Right lobe of liver (tissue), 6 donors: ENCODE measurements around the gene PDSS2. TPM values are rescaled to one million over a fixed set of nuclear protein-coding genes. Genes with fewer than 3 reads are reported as not detected.
A peak's percentile ranks its signal among the peaks of the same experiment; 100 is the strongest.
"Not testable (repeated sequence)": the region's sequence is repeated elsewhere in the genome, so short reads cannot be mapped to it uniquely, and the experiment has no call there.

Experiments
- ATAC-seq, 4 donors: fragments of 200-7000 bp; cut with Tn5 transposase; one replicate each; pipeline ENCODE4 v1.9.1; 2020; ENCODE audit warnings: mild to moderate bottlenecking in 4 of 4, moderate library complexity in 4 of 4
- DNase-seq, 3 donors: peaks; one replicate each; pipeline ENCODE4 v3.0.0-alpha.2; 2020
- H3K27ac ChIP-seq, 3 donors: fragments of 200-600 bp; one replicate each; pipeline ENCODE4 v1.8.0; 2022
- H3K27me3 ChIP-seq, 2 donors: fragments of 200-600 bp; one replicate each; pipeline ENCODE4 v1.8.0; 2022
- H3K36me3 ChIP-seq, 4 donors: fragments of 200-600 bp; sonication (generic) in 1 of 4; one replicate each; pipeline versions ENCODE4 v1.5.1 to v1.8.0; 2017 to 2022; ENCODE audit warnings: control low read depth in 1 of 4
- H3K4me1 ChIP-seq, 4 donors: fragments of 200-600 bp; sonication (generic) in 1 of 4; one replicate each; pipeline versions ENCODE4 v1.5.1 to v1.8.0; 2017 to 2022; ENCODE audit warnings: control low read depth in 1 of 4
- H3K4me3 ChIP-seq, 3 donors: fragments of 200-600 bp; one replicate each; pipeline ENCODE4 v1.8.0; 2022
- H3K9me3 ChIP-seq, 4 donors: fragments of 200-600 bp; sonication (generic) in 1 of 4; one replicate each; pipeline versions ENCODE4 v1.5.1 to v1.8.0; 2017 to 2022; ENCODE audit warnings: control low read depth in 1 of 4
- POLR2A ChIP-seq: fragments of 450-650 bp; IDR thresholded peaks from one replicate; pipeline ENCODE4 v1.6.1; 2017; ENCODE audit warnings: antibody characterized with exemption, mild to moderate bottlenecking
- WGBS: methylation state at CpG from one replicate; pipeline ENCODE4 v1.1.6; 2018; ENCODE audit warnings: low coverage, low lambda C conversion rate; ENCODE audit not compliant: insufficient coverage; ENCODE audit errors: missing lambda C conversion rate; 5-methylcytosine and 5-hydroxymethylcytosine counted together
- intact Hi-C, 2 donors: fragments of 100-400 bp; cut with DNase I; formaldehyde crosslinking; loops; one replicate each; pipeline versions ENCODE4 v1.11.2 to v1.14.1; 2022
- total RNA-seq, 6 experiments: library from RNA; depleted of rRNA in 2 of 6; stranded (reverse); fragments of >200 nt in 2 of 6; fragmentation: NEBNext Ultra II Directional in 3 of 6; extraction: Animal tissue kit (Norgen Biotek cat#: 25700) in 3 of 6; gene quantifications; one replicate each; pipeline versions ENCODE4 v1.1.0 to v1.2.4, GENCODE V29; 2016 to 2023
- TF ChIP-seq, protein P1 (sequence below), 4 donors: fragments of 200-600 bp in 3 of 4; fragments of 450-650 bp in 1 of 4; IDR thresholded peaks; one replicate each; pipeline versions ENCODE4 v1.5.1 to v1.8.0; 2016 to 2022; ENCODE audit warnings: antibody characterized with exemption in 4 of 4, mild to moderate bottlenecking in 2 of 4
- donor health status: DM: no; HTN: yes; CAD: no.
- donor health status: DM: no; HTN: no; CAD: no.
- donor health status: DM: no; HTN: no; CAD: no.
- donor health status: DM: no; HTN: yes; CAD: no.
- donor health status: DM: no; HTN: yes; CAD: no.

Gene PDSS2
- total RNA-seq, 6 experiments from 2014 or later: 17.0 to 25.1 (median 19.0) TPM

DNA sequence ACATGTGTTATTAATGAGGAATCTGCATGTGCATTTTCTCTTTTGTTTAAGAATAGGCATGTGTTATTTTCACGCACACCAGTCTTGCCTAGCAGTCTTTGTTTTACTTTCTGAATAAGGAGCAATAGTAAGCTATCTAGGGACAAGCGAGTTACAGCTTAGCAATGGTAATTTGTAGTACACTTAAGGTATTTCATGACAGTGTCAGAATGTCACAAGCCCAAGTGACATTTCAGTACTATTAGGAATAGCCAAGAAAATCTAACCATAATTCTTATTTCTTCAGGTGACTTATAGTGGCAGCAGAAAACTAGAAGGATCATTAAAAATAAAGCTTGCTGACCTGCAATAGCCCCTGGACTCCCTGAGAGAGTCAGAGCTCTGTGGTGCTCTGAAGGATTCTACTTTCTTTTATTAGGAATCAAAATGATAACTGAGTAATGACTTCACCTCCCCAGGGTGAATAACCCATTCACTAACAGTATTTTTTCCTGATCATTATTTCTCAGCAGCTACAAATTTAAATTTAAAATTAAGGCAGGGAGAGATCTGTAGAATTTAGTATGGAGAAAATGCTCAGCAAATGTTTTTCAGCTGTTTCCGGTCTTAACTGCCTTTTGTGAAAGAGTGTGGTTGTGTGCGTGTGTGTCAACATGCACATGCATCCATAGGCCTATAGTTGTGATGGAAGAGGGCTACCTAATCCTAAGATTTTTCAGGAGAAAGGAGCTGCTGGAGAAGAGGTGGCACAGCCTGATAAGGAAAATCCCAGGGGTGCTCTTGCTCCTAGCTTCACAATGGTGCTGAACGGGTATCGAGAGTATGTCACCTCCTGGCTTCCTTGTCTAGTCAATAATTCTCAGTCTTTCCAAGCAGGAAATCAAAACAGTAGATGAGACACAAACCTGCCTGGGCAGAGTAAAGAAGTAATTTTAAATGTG, 254.0 kb downstream of the PDSS2 start:
- H3K4me3 ChIP-seq: no peak overlapping the region
- no peak for ATAC-seq
- WGBS: 89% methylated on average over 6 of the region's 6 CpGs

DNA sequence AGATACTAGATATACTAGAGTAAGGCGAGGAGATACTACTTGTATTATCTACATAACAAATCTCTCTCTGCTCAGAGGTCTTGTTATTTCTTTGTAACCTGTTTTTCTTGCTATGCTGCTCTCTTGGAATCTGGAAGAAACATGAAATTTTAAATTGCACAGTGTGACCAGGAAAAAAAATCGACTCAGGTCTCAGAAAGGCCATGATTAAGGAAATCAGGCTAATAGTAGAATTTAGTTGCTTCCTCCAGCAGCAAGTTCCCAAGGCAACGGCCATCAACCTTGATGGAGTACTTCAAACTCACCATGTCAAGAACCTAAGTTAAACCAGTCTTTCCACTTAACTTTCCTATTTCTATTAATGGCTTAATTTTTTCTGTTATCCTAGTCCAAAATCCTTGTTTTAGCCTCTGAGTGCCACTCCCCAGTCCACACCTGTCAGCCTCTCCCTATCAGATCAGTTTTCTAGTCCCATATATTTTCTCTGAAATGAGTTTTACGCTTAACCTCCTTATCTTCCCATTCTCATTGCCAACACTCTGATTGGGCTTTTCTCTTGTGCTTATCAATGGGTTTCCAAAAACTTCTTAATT, 256.4 kb downstream of the PDSS2 start:
- Histone ChIP-seq H3K27me3 (no peaks in the 10 kb centered on the region), H3K4me3 (no peak overlapping the region), H3K36me3 (no peaks in the 10 kb centered on the region), H3K4me1 (no peaks in the 10 kb centered on the region), H3K9me3 (no peaks in the 10 kb centered on the region), H3K27ac (no peak overlapping the region)
- DNase-seq: no peak
- TF ChIP-seq POLR2A: no peak
- TF ChIP-seq, protein P1, sequence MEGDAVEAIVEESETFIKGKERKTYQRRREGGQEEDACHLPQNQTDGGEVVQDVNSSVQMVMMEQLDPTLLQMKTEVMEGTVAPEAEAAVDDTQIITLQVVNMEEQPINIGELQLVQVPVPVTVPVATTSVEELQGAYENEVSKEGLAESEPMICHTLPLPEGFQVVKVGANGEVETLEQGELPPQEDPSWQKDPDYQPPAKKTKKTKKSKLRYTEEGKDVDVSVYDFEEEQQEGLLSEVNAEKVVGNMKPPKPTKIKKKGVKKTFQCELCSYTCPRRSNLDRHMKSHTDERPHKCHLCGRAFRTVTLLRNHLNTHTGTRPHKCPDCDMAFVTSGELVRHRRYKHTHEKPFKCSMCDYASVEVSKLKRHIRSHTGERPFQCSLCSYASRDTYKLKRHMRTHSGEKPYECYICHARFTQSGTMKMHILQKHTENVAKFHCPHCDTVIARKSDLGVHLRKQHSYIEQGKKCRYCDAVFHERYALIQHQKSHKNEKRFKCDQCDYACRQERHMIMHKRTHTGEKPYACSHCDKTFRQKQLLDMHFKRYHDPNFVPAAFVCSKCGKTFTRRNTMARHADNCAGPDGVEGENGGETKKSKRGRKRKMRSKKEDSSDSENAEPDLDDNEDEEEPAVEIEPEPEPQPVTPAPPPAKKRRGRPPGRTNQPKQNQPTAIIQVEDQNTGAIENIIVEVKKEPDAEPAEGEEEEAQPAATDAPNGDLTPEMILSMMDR (IDR thresholded peaks at IDR 0.05): no peak
- ATAC-seq: no peak
- WGBS: 98% methylated on average over 4 of the region's 4 CpGs
- intact Hi-C loops: no loop called here

More for the DNA sequence above, 254.0 kb downstream of the PDSS2 start:
- H3K36me3 ChIP-seq: no peaks in the 10 kb centered on the region
- intact Hi-C loops: no loop called here
- no peaks in the 10 kb centered on the region for H3K4me1 ChIP-seq
- no peak overlapping the region for H3K27ac ChIP-seq
- no peaks in the 10 kb centered on the region for H3K9me3 ChIP-seq
- TF ChIP-seq, protein P1 (IDR thresholded peaks at IDR 0.05): no peak
- no peak for TF ChIP-seq POLR2A
- no peak for DNase-seq
- H3K27me3 ChIP-seq: no peaks in the 10 kb centered on the region

DNA sequence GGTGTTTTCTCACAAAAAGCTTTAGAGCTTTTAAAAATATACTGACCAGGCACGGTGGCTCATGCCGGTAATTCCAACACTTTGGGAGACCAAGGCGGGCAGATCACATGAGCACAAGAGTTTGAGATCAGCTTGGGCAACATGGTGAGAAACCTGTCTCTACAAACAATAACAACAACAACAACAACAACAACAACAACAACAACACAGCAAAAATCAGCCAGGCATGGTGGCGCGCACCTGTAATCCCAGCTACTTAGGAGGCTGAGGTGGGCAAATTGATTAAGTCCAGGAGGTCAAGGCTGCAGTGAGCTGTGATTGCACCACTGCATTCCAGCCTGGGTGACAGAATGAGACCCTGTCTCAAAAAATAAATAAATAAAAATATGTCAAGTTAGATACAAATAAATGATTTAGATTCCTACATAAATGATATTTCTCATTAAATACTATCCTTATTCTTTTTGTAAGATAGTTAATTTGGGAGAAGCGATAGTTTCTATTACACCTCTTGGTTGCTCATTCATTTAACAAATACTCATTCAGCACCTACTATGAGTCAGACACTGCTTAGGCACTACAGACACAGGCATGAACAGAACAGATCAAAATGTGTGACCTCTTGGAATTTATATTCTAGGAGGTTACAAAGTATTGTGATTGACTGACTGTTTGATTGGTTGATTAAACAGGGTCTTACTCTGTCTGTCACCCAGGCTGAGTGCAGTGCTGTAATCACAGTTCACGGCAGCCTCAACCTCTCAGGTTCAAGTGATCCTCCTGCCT, 260.5 kb downstream of the PDSS2 start:
- H3K36me3 ChIP-seq: no peaks in the 10 kb centered on the region
- H3K4me1 ChIP-seq: peaks cover 0 to 2% (median under 1%) of the 10 kb centered on the region in 4 donors
- H3K27ac ChIP-seq: no peak overlapping the region
- no peak overlapping the region for H3K4me3 ChIP-seq
- 98% methylated on average over 7 of the region's 7 CpGs for WGBS
- DNase-seq (no peak), ATAC-seq (no peak)
- intact Hi-C loops: no loop called here
- TF ChIP-seq, protein P1 (IDR thresholded peaks at IDR 0.05): no peak
- TF ChIP-seq POLR2A: no peak
- H3K9me3 ChIP-seq: no peaks in the 10 kb centered on the region
- no peaks in the 10 kb centered on the region for H3K27me3 ChIP-seq

DNA sequence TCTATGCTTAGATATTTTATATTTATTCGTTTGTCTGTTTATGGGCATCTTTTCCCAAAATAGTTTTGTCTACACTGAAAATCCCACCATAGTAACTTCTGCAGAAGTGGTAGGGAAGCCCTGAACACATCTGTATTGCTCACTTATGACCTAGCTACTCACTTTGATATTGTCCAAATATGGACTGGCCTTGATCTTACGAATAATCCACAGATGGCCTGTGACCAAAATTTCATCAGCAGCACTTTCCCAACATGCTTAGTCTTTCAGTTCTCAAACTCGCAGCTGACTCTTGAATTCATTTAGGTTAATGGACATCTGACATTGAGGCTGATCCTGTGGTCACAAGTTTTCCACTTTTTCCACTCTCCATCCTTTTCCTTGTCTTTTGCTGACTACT, 263.2 kb downstream of the PDSS2 start:
- Histone ChIP-seq H3K9me3 (no peaks in the 10 kb centered on the region), H3K27ac (no peak overlapping the region), H3K27me3 (no peaks in the 10 kb centered on the region), H3K36me3 (no peaks in the 10 kb centered on the region), H3K4me3 (no peak overlapping the region), H3K4me1 (peaks cover 0 to 4% (median 1%) of the 10 kb centered on the region in 4 donors)
- TF ChIP-seq, protein P1 (IDR thresholded peaks at IDR 0.05): no peak
- TF ChIP-seq POLR2A: no peak
- intact Hi-C loops: no loop called here
- WGBS: 43% methylated on average over 3 of the region's 3 CpGs
- DNase-seq (no peak), ATAC-seq (peak in 2 of 4 donors; percentile 29 to 58)

DNA sequence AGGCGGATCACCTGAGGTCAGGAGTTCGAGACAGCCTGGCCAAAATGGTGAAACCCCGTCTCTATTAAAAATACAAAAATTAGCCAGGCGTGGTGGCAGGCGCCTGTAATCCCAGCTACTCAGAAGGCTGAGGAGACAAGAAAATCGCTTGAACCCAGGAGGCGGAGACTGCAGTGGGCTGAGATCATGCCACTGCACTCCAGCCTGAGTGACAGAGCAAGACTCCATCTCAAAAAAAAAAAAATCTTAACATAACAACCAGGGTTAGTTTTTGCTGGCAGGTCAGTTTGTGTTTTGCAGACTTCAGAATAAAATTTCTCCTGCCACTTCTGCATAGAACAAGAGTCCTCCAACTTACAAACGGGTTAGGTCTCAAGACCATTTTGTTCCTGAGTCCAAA, 264.6 kb downstream of the PDSS2 start:
- DNase-seq, intact Hi-C loops, H3K27ac ChIP-seq, H3K4me1 ChIP-seq, H3K27me3 ChIP-seq, ATAC-seq, H3K4me3 ChIP-seq, H3K36me3 ChIP-seq, H3K9me3 ChIP-seq: not testable (repeated sequence)
- 96% methylated on average over 2 of the region's 8 CpGs for WGBS
